ENCODE results near the gene ADAM22.

Gene ADAM22

GRCh38 chr7:88204525-88205110, 270.6 kb downstream of the ADAM22 start:
- no peaks in the 10 kb centered on the region for H3K9me3 Mint-ChIP-seq
- H3K4me3 Mint-ChIP-seq: no peak overlapping the region
- peaks cover 6% of the 10 kb centered on the region for H3K4me1 Mint-ChIP-seq (ENCODE audit: low read depth)
- peaks cover 46% of the 10 kb centered on the region for H3K36me3 Mint-ChIP-seq (ENCODE audit: low read depth)
- H3K27ac Mint-ChIP-seq: no peak overlapping the region
- no peaks in the 10 kb centered on the region for H3K27me3 Mint-ChIP-seq (ENCODE audit: low read depth)

GRCh38 chr7:88205179-88205578, 271.1 kb downstream of the ADAM22 start:
- H3K27me3 Mint-ChIP-seq (ENCODE audit: low read depth): no peaks in the 10 kb centered on the region
- no peaks in the 10 kb centered on the region for H3K9me3 Mint-ChIP-seq
- H3K4me1 Mint-ChIP-seq (ENCODE audit: low read depth): peaks cover 6% of the 10 kb centered on the region
- H3K4me3 Mint-ChIP-seq: no peak overlapping the region
- H3K36me3 Mint-ChIP-seq (ENCODE audit: low read depth): peaks cover 47% of the 10 kb centered on the region
- no peak overlapping the region for H3K27ac Mint-ChIP-seq

DNA sequence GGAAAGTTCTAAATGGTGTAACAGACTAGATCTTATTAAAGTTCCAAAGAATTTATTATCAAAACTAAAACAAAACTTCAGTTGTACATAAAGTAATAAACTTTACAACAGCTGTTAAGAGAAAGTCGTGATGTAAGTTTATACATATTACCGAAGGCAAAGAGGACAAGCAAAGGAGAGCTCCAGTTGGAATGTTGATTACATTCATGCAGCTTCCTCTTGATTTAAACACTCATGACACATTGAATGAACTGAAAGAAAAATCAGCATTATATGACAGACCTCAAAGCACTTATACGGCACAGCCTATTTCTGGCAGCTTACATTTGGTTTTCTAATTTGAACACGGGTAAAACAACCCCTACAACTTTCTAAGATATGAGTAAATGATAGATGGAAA, 272.2 kb downstream of the ADAM22 start:
- Mint-ChIP-seq H3K36me3 (ENCODE audit: low read depth) (peaks cover 47% of the 10 kb centered on the region), H3K27ac (no peak overlapping the region), H3K4me3 (no peak overlapping the region), H3K27me3 (ENCODE audit: low read depth) (no peaks in the 10 kb centered on the region), H3K9me3 (no peaks in the 10 kb centered on the region), H3K4me1 (ENCODE audit: low read depth) (peaks cover 6% of the 10 kb centered on the region)

GRCh38 chr7:88208521-88208920, 274.5 kb downstream of the ADAM22 start:
- Mint-ChIP-seq H3K36me3 (ENCODE audit: low read depth) (peaks cover 48% of the 10 kb centered on the region), H3K4me1 (ENCODE audit: low read depth) (peaks cover 6% of the 10 kb centered on the region), H3K9me3 (no peaks in the 10 kb centered on the region), H3K27me3 (ENCODE audit: low read depth) (no peaks in the 10 kb centered on the region), H3K27ac (no peak overlapping the region), H3K4me3 (no peak overlapping the region)

DNA sequence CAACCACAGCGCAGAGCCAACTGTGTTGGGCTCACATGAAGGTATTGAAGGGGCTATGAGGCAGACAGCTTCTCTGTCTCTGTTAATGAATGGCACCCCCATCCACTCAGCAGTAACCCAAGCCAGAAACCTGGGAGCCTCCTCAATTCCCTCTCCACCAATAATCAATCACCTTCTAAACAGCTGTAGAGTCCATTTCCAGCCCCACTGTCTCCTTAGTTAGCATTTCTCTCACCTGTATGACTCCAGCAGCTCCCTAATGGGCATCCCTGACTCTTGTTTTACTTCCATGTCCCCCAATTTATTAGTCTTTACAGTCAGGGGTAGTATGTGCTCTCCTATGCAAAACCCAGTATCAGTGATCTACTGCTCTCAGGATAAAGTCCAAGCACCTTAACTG, 278.9 kb downstream of the ADAM22 start:
- no peak overlapping the region for H3K27ac Mint-ChIP-seq
- H3K27me3 Mint-ChIP-seq (ENCODE audit: low read depth): no peaks in the 10 kb centered on the region
- peaks cover 28% of the 10 kb centered on the region for H3K36me3 Mint-ChIP-seq (ENCODE audit: low read depth)
- peaks cover 20% of the 10 kb centered on the region for H3K4me1 Mint-ChIP-seq (ENCODE audit: low read depth)
- H3K4me3 Mint-ChIP-seq: no peak overlapping the region
- no peaks in the 10 kb centered on the region for H3K9me3 Mint-ChIP-seq

GRCh38 chr7:88214456-88214855, 280.4 kb downstream of the ADAM22 start:
- Mint-ChIP-seq H3K4me3 (no peak overlapping the region), H3K4me1 (ENCODE audit: low read depth) (peaks cover 24% of the 10 kb centered on the region), H3K36me3 (ENCODE audit: low read depth) (peaks cover 28% of the 10 kb centered on the region), H3K27me3 (ENCODE audit: low read depth) (no peaks in the 10 kb centered on the region), H3K9me3 (no peaks in the 10 kb centered on the region), H3K27ac (no peak overlapping the region)

DNA sequence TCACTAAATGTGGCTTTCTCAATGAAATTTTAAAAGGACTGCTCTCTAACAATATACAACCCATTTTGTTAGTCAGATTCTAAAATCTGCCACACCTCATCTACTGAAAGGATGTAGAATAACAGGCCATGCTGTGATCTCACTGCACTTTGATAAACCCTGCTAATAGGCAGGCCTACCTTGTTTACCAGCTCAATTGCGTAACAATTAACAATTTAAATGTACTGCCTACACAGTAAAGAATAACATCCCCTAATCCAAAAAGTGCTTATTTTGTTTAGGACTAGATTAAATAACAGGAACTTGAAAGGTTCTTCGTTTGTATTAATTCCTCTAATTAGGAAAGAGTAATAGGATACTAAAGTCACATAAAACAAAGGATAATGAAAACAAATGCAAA, 281.2 kb downstream of the ADAM22 start:
- Mint-ChIP-seq H3K9me3 (no peaks in the 10 kb centered on the region), H3K4me3 (no peak overlapping the region), H3K27ac (no peak overlapping the region), H3K4me1 (ENCODE audit: low read depth) (peaks cover 24% of the 10 kb centered on the region), H3K27me3 (ENCODE audit: low read depth) (no peaks in the 10 kb centered on the region), H3K36me3 (ENCODE audit: low read depth) (peaks cover 22% of the 10 kb centered on the region)

DNA sequence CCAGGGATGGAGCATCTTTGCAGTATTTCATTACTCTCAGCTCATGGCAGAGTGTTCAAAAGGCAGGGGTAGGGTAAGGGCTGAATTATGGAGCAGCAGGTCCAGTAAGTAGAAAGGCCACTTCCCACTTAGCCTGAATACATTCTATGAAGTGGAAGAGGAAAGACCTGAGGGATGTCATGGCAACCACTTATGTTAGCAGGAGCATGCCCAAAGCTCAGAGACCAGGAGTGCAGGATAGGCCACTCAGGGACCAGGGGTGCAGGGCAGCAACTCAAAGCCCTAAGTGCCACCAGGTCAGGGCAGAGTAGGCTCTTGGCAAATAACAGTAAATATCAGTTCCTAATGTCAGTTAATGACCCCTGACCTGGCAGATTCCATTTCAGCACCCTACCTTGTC, 282.2 kb downstream of the ADAM22 start:
- Mint-ChIP-seq H3K9me3 (no peaks in the 10 kb centered on the region), H3K4me3 (no peak overlapping the region), H3K4me1 (ENCODE audit: low read depth) (peaks cover 29% of the 10 kb centered on the region), H3K27me3 (ENCODE audit: low read depth) (no peaks in the 10 kb centered on the region), H3K36me3 (ENCODE audit: low read depth) (peaks cover 22% of the 10 kb centered on the region), H3K27ac (no peak overlapping the region)

DNA sequence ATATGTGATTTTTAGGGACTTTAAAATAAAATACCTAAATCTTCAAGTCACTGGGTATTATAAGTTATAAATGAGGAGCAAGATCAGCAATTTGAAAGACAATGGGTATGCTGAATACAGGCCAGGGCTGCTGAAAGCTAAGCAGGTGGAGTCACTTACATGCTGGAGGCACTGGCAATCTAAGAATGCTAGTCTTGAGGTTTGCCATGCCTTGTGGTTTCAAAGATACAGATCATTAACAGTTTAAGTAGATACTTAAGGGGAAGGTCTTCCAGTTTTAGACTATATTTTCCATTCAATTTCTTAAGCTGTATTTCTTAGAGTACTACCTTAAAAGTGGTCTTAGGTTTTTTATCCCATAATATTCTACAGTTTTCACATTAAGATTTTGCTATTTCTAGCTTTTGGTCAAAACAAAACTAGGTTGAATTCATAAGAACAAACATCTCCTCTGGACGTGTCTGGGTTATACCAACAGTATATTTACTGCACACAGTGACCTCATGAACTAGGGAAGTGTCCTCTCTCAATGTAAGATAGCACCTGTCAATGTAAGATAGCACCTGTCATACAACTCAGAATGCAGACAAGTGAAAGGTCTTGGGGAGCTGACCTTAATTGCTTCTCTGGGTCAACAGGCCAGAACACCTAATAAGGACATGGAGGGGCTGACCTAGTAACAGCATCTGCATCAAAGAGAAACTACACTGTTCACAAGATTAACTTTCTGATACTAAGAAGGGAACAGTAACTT, 283.8 kb downstream of the ADAM22 start:
- peak overlapping the region; percentile 92 for H3K4me3 Mint-ChIP-seq
- no peaks in the 10 kb centered on the region for H3K27me3 Mint-ChIP-seq (ENCODE audit: low read depth)
- H3K4me1 Mint-ChIP-seq (ENCODE audit: low read depth): peaks cover 29% of the 10 kb centered on the region
- no peaks in the 10 kb centered on the region for H3K9me3 Mint-ChIP-seq
- peak overlapping the region; percentile 91 for H3K27ac Mint-ChIP-seq
- peaks cover 22% of the 10 kb centered on the region for H3K36me3 Mint-ChIP-seq (ENCODE audit: low read depth)

- Mint-ChIP-seq H3K36me3 (ENCODE audit: low read depth) (peaks cover 17% of the 10 kb centered on the region), H3K4me1 (ENCODE audit: low read depth) (peaks cover 27% of the 10 kb centered on the region), H3K27ac (peak overlapping the region; percentile 91), H3K27me3 (ENCODE audit: low read depth) (no peaks in the 10 kb centered on the region), H3K9me3 (no peaks in the 10 kb centered on the region), H3K4me3 (peak overlapping the region; percentile 92)
These were observed 284.3 kb downstream of the ADAM22 start for GRCh38 chr7:88218429-88218745.

GRCh38 chr7:88218836-88219605, 285.0 kb downstream of the ADAM22 start:
- Mint-ChIP-seq H3K4me3 (peak overlapping the region; percentile 92), H3K27me3 (ENCODE audit: low read depth) (no peaks in the 10 kb centered on the region), H3K9me3 (no peaks in the 10 kb centered on the region), H3K27ac (peak overlapping the region; percentile 91), H3K4me1 (ENCODE audit: low read depth) (peaks cover 25% of the 10 kb centered on the region), H3K36me3 (ENCODE audit: low read depth) (peaks cover 13% of the 10 kb centered on the region)

- peak within 1 kb of the TSS; percentile 92 for H3K4me3 Mint-ChIP-seq
- H3K27me3 Mint-ChIP-seq (ENCODE audit: low read depth): peaks cover 5% of the 10 kb centered on the region
- H3K36me3 Mint-ChIP-seq (ENCODE audit: low read depth): peaks cover 11% of the 10 kb centered on the region
- peaks cover 21% of the 10 kb centered on the region for H3K4me1 Mint-ChIP-seq (ENCODE audit: low read depth)
- H3K27ac Mint-ChIP-seq: peak within 1 kb of the TSS; percentile 99
- no peaks in the 10 kb centered on the region for H3K9me3 Mint-ChIP-seq
These were observed 286.0 kb downstream of the ADAM22 start, which contains the start of gene SRI for GRCh38 chr7:88219781-88220747. SRI (minus strand) TSS chr7:88220038; CDS start chr7:88220026, 12 bp downstream.

GRCh38 chr7:88223265-88223664, 289.2 kb downstream of the ADAM22 start:
- Mint-ChIP-seq H3K27ac (no peak overlapping the region), H3K27me3 (ENCODE audit: low read depth) (peaks cover 13% of the 10 kb centered on the region), H3K9me3 (peaks cover under 1% of the 10 kb centered on the region), H3K4me3 (no peak overlapping the region), H3K4me1 (ENCODE audit: low read depth) (peaks cover 5% of the 10 kb centered on the region), H3K36me3 (ENCODE audit: low read depth) (no peaks in the 10 kb centered on the region)
